DND-41 (cell line): ENCODE measurements around the gene KITLG.

ENCODE experiments used
- ATAC-seq: fragments of 200-7000 bp; cut with Tn5 transposase; 3 replicates; pipeline ENCODE4 v1.9.1; 2021; ENCODE audit warnings: low read depth; ENCODE audit not compliant: insufficient read depth
- DNase-seq: peaks from one replicate; pipeline ENCODE4 v3.0.0-alpha.2; 2020
- H2AFZ ChIP-seq: 2 replicates; pipeline ENCODE4 v1.6.0; 2012; ENCODE audit warnings: low read depth, low read length
- H3K27ac ChIP-seq: 2 replicates; pipeline ENCODE4 v1.5.1; 2012; ENCODE audit warnings: low read length, inconsistent platforms
- H3K27me3 ChIP-seq: fragments of 200-600 bp; sonication (generic); 2 replicates; pipeline ENCODE4 v1.6.0; 2012; ENCODE audit warnings: low read length, mild to moderate bottlenecking, inconsistent platforms; ENCODE audit not compliant: insufficient read depth, poor library complexity
- H3K36me3 ChIP-seq: 2 replicates; pipeline ENCODE4 v1.5.1; 2012; ENCODE audit warnings: low read length, inconsistent platforms; ENCODE audit not compliant: insufficient read depth
- H3K4me1 ChIP-seq: 2 replicates; pipeline ENCODE4 v1.5.1; 2012; ENCODE audit warnings: mild to moderate bottlenecking, low read length; ENCODE audit not compliant: insufficient read depth
- H3K4me2 ChIP-seq: 2 replicates; pipeline ENCODE4 v1.6.0; 2012; ENCODE audit warnings: mild to moderate bottlenecking, moderate library complexity, low read length, inconsistent platforms; ENCODE audit not compliant: insufficient read depth
- H3K4me3 ChIP-seq, 2 experiments: fragments of 200-600 bp in 1 of 2; shearing (Covaris generic) in 1 of 2; 2 replicates each; pipeline ENCODE4 v1.5.1; 2012 to 2016; ENCODE audit warnings: inconsistent platforms in 2 of 2, low read length in 2 of 2, mild to moderate bottlenecking in 2 of 2, low read depth in 1 of 2, moderate library complexity in 1 of 2
- H3K79me2 ChIP-seq: 2 replicates; pipeline ENCODE4 v1.6.0; 2012; ENCODE audit warnings: low read length, inconsistent platforms; ENCODE audit not compliant: insufficient read depth
- H3K9ac ChIP-seq: 2 replicates; pipeline ENCODE4 v1.6.0; 2012; ENCODE audit warnings: low read depth, mild to moderate bottlenecking, inconsistent platforms, low read length, moderate library complexity
- H3K9me3 ChIP-seq: 2 replicates; pipeline ENCODE4 v1.5.1; 2012; ENCODE audit warnings: low read length, moderate library complexity, mild to moderate bottlenecking, inconsistent platforms; ENCODE audit not compliant: insufficient read depth, severe bottlenecking
- H4K20me1 ChIP-seq: 2 replicates; pipeline ENCODE4 v1.6.0; 2012; ENCODE audit warnings: low read length; ENCODE audit not compliant: insufficient read depth
- EZH2 ChIP-seq: IDR thresholded peaks from 3 replicates; pipeline ENCODE4 v1.6.1; 2012; ENCODE audit warnings: borderline replicate concordance, low read depth, mild to moderate bottlenecking, moderate library complexity, low read length, inconsistent platforms; ENCODE audit not compliant: severe bottlenecking
- TF ChIP-seq, protein P1 (sequence below): IDR thresholded peaks from 2 replicates; pipeline ENCODE4 v1.5.1; 2012; ENCODE audit warnings: borderline replicate concordance, low read length, moderate library complexity, mild to moderate bottlenecking; ENCODE audit not compliant: poor library complexity, severe bottlenecking; ENCODE audit errors: extremely low read depth

KITLG gene

DNA sequence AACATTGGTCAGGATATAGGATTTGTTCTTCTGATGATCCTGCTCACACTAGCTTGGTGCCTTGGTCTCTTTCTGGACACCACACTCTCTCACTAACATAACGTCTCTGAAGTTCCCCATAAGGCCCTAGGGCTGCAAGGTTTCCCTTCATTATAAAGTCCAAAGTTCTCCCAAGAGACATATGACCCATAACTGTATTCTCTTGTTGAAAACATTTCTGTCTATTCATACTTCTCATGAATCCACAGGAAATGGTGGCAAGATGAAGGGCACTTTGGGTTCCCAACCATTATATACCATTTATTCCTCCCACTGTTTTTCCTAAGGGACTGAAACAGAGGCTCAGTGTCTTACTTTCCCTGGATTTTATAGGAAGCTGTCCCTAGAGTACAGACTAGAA, 37.1 kb upstream of the KITLG start:
- Histone ChIP-seq H3K9me3 (no peaks in the 10 kb centered on the region), H2AFZ (no peak overlapping the region), H3K4me2 (no peak overlapping the region), H3K4me3 (no peak overlapping the region), H3K79me2 (no peaks in the 10 kb centered on the region), H3K9ac (no peak overlapping the region), H3K4me1 (no peaks in the 10 kb centered on the region), H3K27me3 (peaks cover 10% of the 10 kb centered on the region), H3K27ac (no peak overlapping the region), H3K36me3 (no peaks in the 10 kb centered on the region), H4K20me1 (no peaks in the 10 kb centered on the region)
- no peak for ATAC-seq
- no peak for DNase-seq
- TF ChIP-seq, protein P1, sequence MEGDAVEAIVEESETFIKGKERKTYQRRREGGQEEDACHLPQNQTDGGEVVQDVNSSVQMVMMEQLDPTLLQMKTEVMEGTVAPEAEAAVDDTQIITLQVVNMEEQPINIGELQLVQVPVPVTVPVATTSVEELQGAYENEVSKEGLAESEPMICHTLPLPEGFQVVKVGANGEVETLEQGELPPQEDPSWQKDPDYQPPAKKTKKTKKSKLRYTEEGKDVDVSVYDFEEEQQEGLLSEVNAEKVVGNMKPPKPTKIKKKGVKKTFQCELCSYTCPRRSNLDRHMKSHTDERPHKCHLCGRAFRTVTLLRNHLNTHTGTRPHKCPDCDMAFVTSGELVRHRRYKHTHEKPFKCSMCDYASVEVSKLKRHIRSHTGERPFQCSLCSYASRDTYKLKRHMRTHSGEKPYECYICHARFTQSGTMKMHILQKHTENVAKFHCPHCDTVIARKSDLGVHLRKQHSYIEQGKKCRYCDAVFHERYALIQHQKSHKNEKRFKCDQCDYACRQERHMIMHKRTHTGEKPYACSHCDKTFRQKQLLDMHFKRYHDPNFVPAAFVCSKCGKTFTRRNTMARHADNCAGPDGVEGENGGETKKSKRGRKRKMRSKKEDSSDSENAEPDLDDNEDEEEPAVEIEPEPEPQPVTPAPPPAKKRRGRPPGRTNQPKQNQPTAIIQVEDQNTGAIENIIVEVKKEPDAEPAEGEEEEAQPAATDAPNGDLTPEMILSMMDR, result no peak
- no peak for TF ChIP-seq EZH2

DNA sequence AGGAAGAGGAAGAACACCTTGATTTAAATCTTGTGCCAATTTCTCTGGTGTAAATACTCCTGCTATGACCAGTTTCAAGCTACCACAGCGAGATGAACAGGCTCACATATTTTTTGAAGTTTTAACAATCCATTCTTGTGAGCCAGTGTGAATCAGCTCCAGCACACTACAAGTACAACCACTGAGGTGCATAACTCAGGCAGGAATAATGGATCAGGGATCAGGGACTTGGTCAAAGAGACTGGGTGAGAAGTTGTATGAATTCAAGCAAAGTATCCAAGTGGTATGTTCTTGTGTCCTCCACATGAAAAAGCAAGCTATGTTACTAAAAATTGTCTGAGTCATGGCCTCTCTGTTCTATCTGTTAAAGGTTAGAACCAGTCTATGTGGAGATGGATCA, 35.2 kb upstream of the KITLG start:
- Histone ChIP-seq H3K4me3 (no peak overlapping the region), H2AFZ (no peak overlapping the region), H3K27me3 (peaks cover 8% of the 10 kb centered on the region), H3K36me3 (no peaks in the 10 kb centered on the region), H3K27ac (no peak overlapping the region), H3K4me2 (no peak overlapping the region), H3K79me2 (no peaks in the 10 kb centered on the region), H4K20me1 (no peaks in the 10 kb centered on the region), H3K9ac (no peak overlapping the region), H3K9me3 (no peaks in the 10 kb centered on the region), H3K4me1 (no peaks in the 10 kb centered on the region)
- TF ChIP-seq EZH2, result no peak
- TF ChIP-seq, protein P1, result no peak
- no peak for DNase-seq
- no peak for ATAC-seq

DNA sequence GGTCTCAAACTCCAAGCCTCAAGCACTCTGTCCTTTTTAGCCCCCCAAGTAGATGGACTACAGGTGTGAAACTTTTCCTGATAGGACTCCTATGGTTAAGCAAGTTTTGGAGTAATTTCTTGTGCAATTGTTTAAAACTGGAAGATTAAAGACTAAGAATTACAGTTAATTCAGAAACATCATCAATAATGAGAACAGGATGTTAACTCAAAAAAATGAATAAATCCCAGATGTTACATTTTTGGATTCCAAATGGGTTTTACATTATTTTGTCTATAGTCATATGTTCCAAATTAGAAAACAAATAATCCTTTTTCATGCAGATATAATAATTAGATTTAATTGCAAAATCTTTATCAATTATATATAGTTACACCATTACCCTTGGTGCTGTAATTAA, 24.4 kb upstream of the KITLG start:
- Histone ChIP-seq H3K27ac (no peak overlapping the region), H3K79me2 (no peaks in the 10 kb centered on the region), H3K9me3 (no peaks in the 10 kb centered on the region), H4K20me1 (no peaks in the 10 kb centered on the region), H3K9ac (no peak overlapping the region), H3K27me3 (no peaks in the 10 kb centered on the region), H3K4me2 (no peak overlapping the region), H3K4me1 (no peaks in the 10 kb centered on the region), H2AFZ (no peak overlapping the region), H3K36me3 (no peaks in the 10 kb centered on the region), H3K4me3 (no peak overlapping the region)
- ATAC-seq (no peak), DNase-seq (no peak)
- no peak for TF ChIP-seq EZH2
- TF ChIP-seq, protein P1, result no peak

DNA sequence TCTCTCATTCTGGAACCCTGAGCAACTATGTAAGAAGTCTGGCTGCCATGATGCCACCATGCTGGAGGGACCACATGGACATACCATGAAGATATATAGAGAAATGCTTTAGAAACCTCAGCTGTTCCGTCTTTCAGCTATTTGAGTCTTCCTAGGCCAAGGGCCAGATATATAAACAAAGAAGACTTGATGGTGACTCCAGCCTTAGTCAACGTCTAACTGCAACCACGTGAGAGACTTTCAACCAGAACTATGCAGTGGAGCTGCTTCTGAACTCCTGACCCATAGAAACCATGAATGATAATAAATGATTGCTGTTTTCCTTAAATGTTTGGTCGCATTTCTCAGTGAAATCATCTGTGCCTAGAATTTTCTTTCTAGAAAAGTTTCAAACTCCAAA, 20.0 kb upstream of the KITLG start:
- Histone ChIP-seq H2AFZ (no peak overlapping the region), H3K4me2 (no peak overlapping the region)
- DNase-seq, result no peak

More for the DNA sequence above, 20.0 kb upstream of the KITLG start:
- Histone ChIP-seq H3K9ac (no peak overlapping the region), H3K79me2 (no peaks in the 10 kb centered on the region), H3K27ac (no peak overlapping the region), H3K4me1 (no peaks in the 10 kb centered on the region), H3K36me3 (no peaks in the 10 kb centered on the region), H4K20me1 (no peaks in the 10 kb centered on the region), H3K4me3 (no peak overlapping the region), H3K27me3 (no peaks in the 10 kb centered on the region), H3K9me3 (no peaks in the 10 kb centered on the region)
- no peak for TF ChIP-seq EZH2
- TF ChIP-seq, protein P1, result no peak
- ATAC-seq, result no peak
